D721Med (cell line): ENCODE data around the gene KRTAP3-3.

Experiments
- DNase-seq: peaks from one replicate; pipeline ENCODE4 v3.0.0; 2011; ENCODE audit warnings: low spot score; ENCODE audit not compliant: insufficient read length
- FAIRE-seq: peaks from 2 replicates; lab custom pipeline; 2011; peaks lifted over from hg19 to GRCh38; lab: Jason Lieb, UNC
- CTCF ChIP-seq: IDR thresholded peaks from 2 replicates; pipeline ENCODE4 v1.5.1; 2012; ENCODE audit warnings: mild to moderate bottlenecking, control low read depth; ENCODE audit not compliant: insufficient read depth; ENCODE audit errors: missing control alignments

The KRTAP3-3 gene

GRCh38 chr17:40992666-40993065, 1.3 kb downstream of the KRTAP3-3 start:
- DNase-seq: no peak
- FAIRE-seq: no peak
- TF ChIP-seq CTCF: no peak

GRCh38 chr17:40986920-40987319, 7.0 kb downstream of the KRTAP3-3 start:
- DNase-seq (no peak), FAIRE-seq (no peak)
- no peak for TF ChIP-seq CTCF

GRCh38 chr17:40984226-40984625, 9.7 kb downstream of the KRTAP3-3 start, which contains the start of gene KRT40:
Gene KRT40, minus strand, starts transcription at chr17:40984326. Its CDS starts 53 bp downstream, at chr17:40984273.
- FAIRE-seq (no peak), DNase-seq (no peak)
- TF ChIP-seq CTCF: no peak

- DNase-seq: no peak
- no peak for FAIRE-seq
- TF ChIP-seq CTCF: no peak
Observed at GRCh38 chr17:40981115-40981514, 12.8 kb downstream of the KRTAP3-3 start.

GRCh38 chr17:40980596-40980995, 13.4 kb downstream of the KRTAP3-3 start:
- no peak for TF ChIP-seq CTCF
- FAIRE-seq (no peak), DNase-seq (no peak)

GRCh38 chr17:40980117-40980516, 13.8 kb downstream of the KRTAP3-3 start:
- DNase-seq (no peak), FAIRE-seq (no peak)
- no peak for TF ChIP-seq CTCF

DNA sequence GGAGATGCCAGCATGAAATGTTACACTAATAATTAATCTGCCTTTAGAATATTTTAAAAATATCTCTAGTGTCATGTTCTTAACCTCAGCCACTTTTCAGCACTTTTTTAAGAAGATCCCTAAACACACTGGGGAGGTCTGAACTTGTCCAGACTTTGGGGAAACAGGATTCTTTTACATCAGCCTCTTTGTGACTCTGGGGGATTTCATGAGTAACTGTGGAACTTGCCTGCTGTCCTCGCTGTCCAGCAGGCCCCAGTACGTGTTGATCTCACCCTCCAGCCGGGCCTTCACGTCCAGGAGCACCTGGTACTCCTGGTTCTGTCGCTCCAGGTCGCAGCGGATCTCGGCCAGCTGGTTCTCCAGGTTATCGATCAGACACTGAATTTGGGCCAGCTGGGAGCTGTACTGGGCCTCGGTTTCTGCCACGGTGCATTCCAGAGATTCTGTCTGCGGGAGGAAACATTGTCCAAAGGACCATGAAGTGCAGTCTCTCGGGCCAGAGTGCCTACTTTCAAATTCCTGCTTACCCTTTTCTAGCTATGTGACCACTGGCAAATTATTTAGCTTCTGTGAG, 15.3 kb downstream of the KRTAP3-3 start:
- no peak for TF ChIP-seq CTCF
- DNase-seq (no peak), FAIRE-seq (no peak)
